ENCODE data around the gene MIB1.
A peak's percentile ranks its signal among the peaks of the same experiment; 100 is the strongest.

DNA sequence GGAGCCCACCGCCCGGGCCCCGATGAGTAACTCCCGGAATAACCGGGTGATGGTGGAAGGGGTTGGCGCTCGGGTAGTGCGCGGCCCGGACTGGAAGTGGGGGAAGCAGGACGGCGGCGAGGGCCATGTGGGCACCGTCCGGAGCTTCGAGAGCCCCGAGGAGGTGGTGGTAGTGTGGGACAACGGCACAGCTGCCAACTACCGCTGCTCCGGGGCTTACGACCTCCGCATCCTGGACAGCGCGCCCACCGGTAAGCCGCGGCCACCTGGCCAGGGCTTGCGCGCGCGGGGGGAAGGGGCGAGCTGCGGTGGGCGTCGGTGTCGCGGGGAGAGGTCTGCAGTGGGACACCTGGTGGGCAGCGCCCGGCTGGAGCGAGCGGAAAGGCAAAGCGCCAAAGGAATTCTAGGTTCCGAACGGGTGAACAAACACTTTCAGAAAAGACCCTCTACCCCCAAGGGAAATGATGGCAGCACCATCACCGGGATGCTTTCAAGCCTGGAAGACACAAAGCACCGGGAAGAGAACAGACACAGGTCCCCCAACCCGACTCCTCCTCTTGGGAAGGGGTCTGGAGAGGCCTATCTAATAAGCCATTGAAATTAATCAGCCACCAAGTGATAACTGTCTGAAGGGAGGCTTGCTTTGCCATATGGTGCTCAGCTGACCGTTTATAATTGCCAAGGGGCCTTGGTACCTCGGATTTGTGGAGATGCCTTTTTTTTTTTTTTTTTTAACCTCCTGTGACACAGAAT lies 1.1 kb downstream of the MIB1 start:
- TF ChIP-seq ZNF555 (tag by site-specific recombination; conservative IDR thresholded peaks at IDR 0.05): no peak
- TF ChIP-seq ZNF335 (tag by site-specific recombination; conservative IDR thresholded peaks at IDR 0.05): peak; percentile 73
- TF ChIP-seq, protein P1, sequence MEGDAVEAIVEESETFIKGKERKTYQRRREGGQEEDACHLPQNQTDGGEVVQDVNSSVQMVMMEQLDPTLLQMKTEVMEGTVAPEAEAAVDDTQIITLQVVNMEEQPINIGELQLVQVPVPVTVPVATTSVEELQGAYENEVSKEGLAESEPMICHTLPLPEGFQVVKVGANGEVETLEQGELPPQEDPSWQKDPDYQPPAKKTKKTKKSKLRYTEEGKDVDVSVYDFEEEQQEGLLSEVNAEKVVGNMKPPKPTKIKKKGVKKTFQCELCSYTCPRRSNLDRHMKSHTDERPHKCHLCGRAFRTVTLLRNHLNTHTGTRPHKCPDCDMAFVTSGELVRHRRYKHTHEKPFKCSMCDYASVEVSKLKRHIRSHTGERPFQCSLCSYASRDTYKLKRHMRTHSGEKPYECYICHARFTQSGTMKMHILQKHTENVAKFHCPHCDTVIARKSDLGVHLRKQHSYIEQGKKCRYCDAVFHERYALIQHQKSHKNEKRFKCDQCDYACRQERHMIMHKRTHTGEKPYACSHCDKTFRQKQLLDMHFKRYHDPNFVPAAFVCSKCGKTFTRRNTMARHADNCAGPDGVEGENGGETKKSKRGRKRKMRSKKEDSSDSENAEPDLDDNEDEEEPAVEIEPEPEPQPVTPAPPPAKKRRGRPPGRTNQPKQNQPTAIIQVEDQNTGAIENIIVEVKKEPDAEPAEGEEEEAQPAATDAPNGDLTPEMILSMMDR (tag by site-specific recombination; IDR thresholded peaks at IDR 0.05): peak; percentile 83
- no peak for TF ChIP-seq ZFP37 (tag by site-specific recombination; IDR thresholded peaks at IDR 0.05)
- no peak for TF ChIP-seq ZNF707 (tag by site-specific recombination; IDR thresholded peaks at IDR 0.05)
- no peak for TF ChIP-seq ZNF701 (tag by site-specific recombination; IDR thresholded peaks at IDR 0.05)
- TF ChIP-seq ZNF341 (tag by site-specific recombination; IDR thresholded peaks at IDR 0.05; ENCODE audit: low read depth): no peak
- TF ChIP-seq, protein P2, sequence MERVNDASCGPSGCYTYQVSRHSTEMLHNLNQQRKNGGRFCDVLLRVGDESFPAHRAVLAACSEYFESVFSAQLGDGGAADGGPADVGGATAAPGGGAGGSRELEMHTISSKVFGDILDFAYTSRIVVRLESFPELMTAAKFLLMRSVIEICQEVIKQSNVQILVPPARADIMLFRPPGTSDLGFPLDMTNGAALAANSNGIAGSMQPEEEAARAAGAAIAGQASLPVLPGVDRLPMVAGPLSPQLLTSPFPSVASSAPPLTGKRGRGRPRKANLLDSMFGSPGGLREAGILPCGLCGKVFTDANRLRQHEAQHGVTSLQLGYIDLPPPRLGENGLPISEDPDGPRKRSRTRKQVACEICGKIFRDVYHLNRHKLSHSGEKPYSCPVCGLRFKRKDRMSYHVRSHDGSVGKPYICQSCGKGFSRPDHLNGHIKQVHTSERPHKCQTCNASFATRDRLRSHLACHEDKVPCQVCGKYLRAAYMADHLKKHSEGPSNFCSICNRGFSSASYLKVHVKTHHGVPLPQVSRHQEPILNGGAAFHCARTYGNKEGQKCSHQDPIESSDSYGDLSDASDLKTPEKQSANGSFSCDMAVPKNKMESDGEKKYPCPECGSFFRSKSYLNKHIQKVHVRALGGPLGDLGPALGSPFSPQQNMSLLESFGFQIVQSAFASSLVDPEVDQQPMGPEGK (tag by site-specific recombination; IDR thresholded peaks at IDR 0.05): peak; percentile 16; the same call in 1 of the 2 replicates
- no peak for TF ChIP-seq ZNF366 (tag by site-specific recombination; conservative IDR thresholded peaks at IDR 0.05)
- no peak for TF ChIP-seq ZNF677 (tag by site-specific recombination; IDR thresholded peaks at IDR 0.05)
- TF ChIP-seq, protein P3, sequence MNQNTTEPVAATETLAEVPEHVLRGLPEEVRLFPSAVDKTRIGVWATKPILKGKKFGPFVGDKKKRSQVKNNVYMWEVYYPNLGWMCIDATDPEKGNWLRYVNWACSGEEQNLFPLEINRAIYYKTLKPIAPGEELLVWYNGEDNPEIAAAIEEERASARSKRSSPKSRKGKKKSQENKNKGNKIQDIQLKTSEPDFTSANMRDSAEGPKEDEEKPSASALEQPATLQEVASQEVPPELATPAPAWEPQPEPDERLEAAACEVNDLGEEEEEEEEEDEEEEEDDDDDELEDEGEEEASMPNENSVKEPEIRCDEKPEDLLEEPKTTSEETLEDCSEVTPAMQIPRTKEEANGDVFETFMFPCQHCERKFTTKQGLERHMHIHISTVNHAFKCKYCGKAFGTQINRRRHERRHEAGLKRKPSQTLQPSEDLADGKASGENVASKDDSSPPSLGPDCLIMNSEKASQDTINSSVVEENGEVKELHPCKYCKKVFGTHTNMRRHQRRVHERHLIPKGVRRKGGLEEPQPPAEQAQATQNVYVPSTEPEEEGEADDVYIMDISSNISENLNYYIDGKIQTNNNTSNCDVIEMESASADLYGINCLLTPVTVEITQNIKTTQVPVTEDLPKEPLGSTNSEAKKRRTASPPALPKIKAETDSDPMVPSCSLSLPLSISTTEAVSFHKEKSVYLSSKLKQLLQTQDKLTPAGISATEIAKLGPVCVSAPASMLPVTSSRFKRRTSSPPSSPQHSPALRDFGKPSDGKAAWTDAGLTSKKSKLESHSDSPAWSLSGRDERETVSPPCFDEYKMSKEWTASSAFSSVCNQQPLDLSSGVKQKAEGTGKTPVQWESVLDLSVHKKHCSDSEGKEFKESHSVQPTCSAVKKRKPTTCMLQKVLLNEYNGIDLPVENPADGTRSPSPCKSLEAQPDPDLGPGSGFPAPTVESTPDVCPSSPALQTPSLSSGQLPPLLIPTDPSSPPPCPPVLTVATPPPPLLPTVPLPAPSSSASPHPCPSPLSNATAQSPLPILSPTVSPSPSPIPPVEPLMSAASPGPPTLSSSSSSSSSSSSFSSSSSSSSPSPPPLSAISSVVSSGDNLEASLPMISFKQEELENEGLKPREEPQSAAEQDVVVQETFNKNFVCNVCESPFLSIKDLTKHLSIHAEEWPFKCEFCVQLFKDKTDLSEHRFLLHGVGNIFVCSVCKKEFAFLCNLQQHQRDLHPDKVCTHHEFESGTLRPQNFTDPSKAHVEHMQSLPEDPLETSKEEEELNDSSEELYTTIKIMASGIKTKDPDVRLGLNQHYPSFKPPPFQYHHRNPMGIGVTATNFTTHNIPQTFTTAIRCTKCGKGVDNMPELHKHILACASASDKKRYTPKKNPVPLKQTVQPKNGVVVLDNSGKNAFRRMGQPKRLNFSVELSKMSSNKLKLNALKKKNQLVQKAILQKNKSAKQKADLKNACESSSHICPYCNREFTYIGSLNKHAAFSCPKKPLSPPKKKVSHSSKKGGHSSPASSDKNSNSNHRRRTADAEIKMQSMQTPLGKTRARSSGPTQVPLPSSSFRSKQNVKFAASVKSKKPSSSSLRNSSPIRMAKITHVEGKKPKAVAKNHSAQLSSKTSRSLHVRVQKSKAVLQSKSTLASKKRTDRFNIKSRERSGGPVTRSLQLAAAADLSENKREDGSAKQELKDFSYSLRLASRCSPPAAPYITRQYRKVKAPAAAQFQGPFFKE (tag by site-specific recombination; IDR thresholded peaks at IDR 0.05; ENCODE audit: borderline replicate concordance): no peak
- no peak for TF ChIP-seq ZNF529 (tag by site-specific recombination; IDR thresholded peaks at IDR 0.05; ENCODE audit: insufficient replicate concordance)
- no peak for TF ChIP-seq ZNF121 (tag by site-specific recombination; IDR thresholded peaks at IDR 0.05)
- TF ChIP-seq ZFP3 (tag by site-specific recombination; IDR thresholded peaks at IDR 0.05; ENCODE audit: low read depth): no peak

Data from HEK293 (cell line).